GM23338 (cell line): ENCODE measurements around the gene AP4S1. TPM values are rescaled to one million over a fixed set of nuclear protein-coding genes. Genes with fewer than 3 reads are reported as not detected.

Source experiments
- ATAC-seq: fragments of 200-7000 bp; cut with Tn5 transposase; 3 replicates; pipeline ENCODE4 v1.9.1; 2020
- DNase-seq: peaks from one replicate; pipeline ENCODE4 v3.0.0-alpha.2; 2015; ENCODE audit warnings: low spot score
- H2AFZ ChIP-seq: fragments of 200-600 bp; sonication (generic); 2 replicates; pipeline ENCODE4 v1.8.0; 2016; ENCODE audit warnings: antibody characterized with exemption, mild to moderate bottlenecking, moderate library complexity
- H3F3A ChIP-seq: fragments of 200-600 bp; sonication (generic); replicated peaks from 2 replicates; pipeline ENCODE4 v1.8.0; 2017; ENCODE audit warnings: antibody characterized with exemption, mixed run types, low read depth
- H3K27ac ChIP-seq: fragments of 200-600 bp; sonication (generic); 2 replicates; pipeline ENCODE4 v1.6.1; 2016; ENCODE audit warnings: low read depth
- H3K27me3 ChIP-seq: fragments of 200-600 bp; sonication (generic); 2 replicates; pipeline ENCODE4 v1.8.0; 2016; ENCODE audit warnings: mild to moderate bottlenecking, mixed run types, moderate library complexity; ENCODE audit not compliant: insufficient read depth
- H3K36me3 ChIP-seq: fragments of 200-600 bp; sonication (generic); 2 replicates; pipeline ENCODE4 v1.8.0; 2016; ENCODE audit warnings: mild to moderate bottlenecking; ENCODE audit not compliant: insufficient read depth
- H3K4me1 ChIP-seq: fragments of 200-600 bp; sonication (generic); 2 replicates; pipeline ENCODE4 v1.8.0; 2016; ENCODE audit warnings: mild to moderate bottlenecking, moderate library complexity; ENCODE audit not compliant: insufficient read depth
- H3K4me2 ChIP-seq: fragments of 200-600 bp; sonication (generic); 2 replicates; pipeline ENCODE4 v1.7.1; 2017; ENCODE audit warnings: mixed run types
- H3K4me3 ChIP-seq: fragments of 200-600 bp; sonication (generic); 2 replicates; pipeline ENCODE4 v1.6.1; 2016; ENCODE audit warnings: mixed run types
- H3K79me2 ChIP-seq: fragments of 200-600 bp; sonication (generic); replicated peaks from 2 replicates; pipeline ENCODE4 v1.8.0; 2017; ENCODE audit warnings: mild to moderate bottlenecking; ENCODE audit not compliant: insufficient read depth
- H3K9me2 ChIP-seq: fragments of 200-600 bp; sonication (generic); 2 replicates; pipeline ENCODE4 v1.8.0; 2017; ENCODE audit not compliant: insufficient read depth
- H4K20me1 ChIP-seq: fragments of 200-600 bp; sonication (generic); replicated peaks from 2 replicates; pipeline ENCODE4 v1.8.0; 2017; ENCODE audit warnings: mild to moderate bottlenecking; ENCODE audit not compliant: insufficient read depth
- H3K27ac Mint-ChIP-seq: 2 replicates; pipeline ENCODE4 v1.8.0; 2020; ENCODE audit warnings: inconsistent platforms, mild to moderate bottlenecking, moderate library complexity, mixed read lengths
- H3K27me3 Mint-ChIP-seq: 3 replicates; pipeline ENCODE4 v1.8.0; 2022; ENCODE audit warnings: low read depth, mild to moderate bottlenecking, moderate library complexity, mixed read lengths, inconsistent platforms; ENCODE audit not compliant: insufficient read depth, poor library complexity
- H3K36me3 Mint-ChIP-seq: 3 replicates; pipeline ENCODE4 v1.8.0; 2021; ENCODE audit warnings: low read depth, mild to moderate bottlenecking, inconsistent platforms, moderate library complexity, mixed read lengths
- H3K4me1 Mint-ChIP-seq: 3 replicates; pipeline ENCODE4 v1.8.0; 2020; ENCODE audit warnings: mild to moderate bottlenecking, inconsistent platforms, mixed read lengths
- H3K4me3 Mint-ChIP-seq: 3 replicates; pipeline ENCODE4 v1.8.0; 2021; ENCODE audit warnings: moderate library complexity, mild to moderate bottlenecking, inconsistent platforms, mixed read lengths
- H3K9me3 Mint-ChIP-seq: 3 replicates; pipeline ENCODE4 v1.8.0; 2020; ENCODE audit warnings: moderate library complexity, mild to moderate bottlenecking, inconsistent platforms, mixed read lengths
- CREB1 ChIP-seq: fragments of 250-450 bp; sonication (Bioruptor Pico); IDR thresholded peaks from 2 replicates; pipeline ENCODE4 v1.5.0; 2020; ENCODE audit warnings: low read depth, mild to moderate bottlenecking, moderate library complexity
- CTCF ChIP-seq, 2 experiments: fragments of 200-600 bp in 1 of 2; sonication (generic) in 1 of 2; conservative IDR thresholded peaks; 2 replicates each; pipeline versions ENCODE4 v1.5.1 to v1.6.1; 2016 to 2017; ENCODE audit warnings: antibody characterized with exemption in 2 of 2, low read depth in 2 of 2, mild to moderate bottlenecking in 2 of 2, moderate library complexity in 1 of 2
- ETS1 ChIP-seq: IDR thresholded peaks from 2 replicates; pipeline ENCODE4 v1.6.1; 2016; ENCODE audit warnings: antibody characterized with exemption
- EZH2 ChIP-seq: fragments of 200-600 bp; sonication (generic); IDR thresholded peaks from one replicate; pipeline ENCODE4 v1.8.0; 2017; ENCODE audit warnings: antibody characterized with exemption, mild to moderate bottlenecking, low read depth; ENCODE audit not compliant: unreplicated experiment
- EZH2phosphoT487 ChIP-seq: fragments of 200-600 bp; sonication (generic); IDR thresholded peaks from one replicate; pipeline ENCODE4 v1.8.1; 2018; ENCODE audit warnings: antibody characterized with exemption; ENCODE audit not compliant: unreplicated experiment
- JUNB ChIP-seq: IDR thresholded peaks from one replicate; pipeline ENCODE4 v1.6.1; 2016; ENCODE audit warnings: antibody characterized with exemption; ENCODE audit not compliant: unreplicated experiment
- NANOG ChIP-seq: IDR thresholded peaks from 2 replicates; pipeline ENCODE4 v1.6.1; 2016; ENCODE audit warnings: antibody characterized with exemption, borderline replicate concordance
- POLR2AphosphoS5 ChIP-seq: IDR thresholded peaks from 2 replicates; pipeline ENCODE4 v1.6.1; 2016; ENCODE audit warnings: antibody characterized with exemption, low read depth
- REST ChIP-seq: IDR thresholded peaks from one replicate; pipeline ENCODE4 v1.6.1; 2018; ENCODE audit warnings: antibody characterized with exemption; ENCODE audit not compliant: unreplicated experiment
- STAT1 ChIP-seq: IDR thresholded peaks from one replicate; pipeline ENCODE4 v1.6.1; 2016; ENCODE audit warnings: antibody characterized with exemption; ENCODE audit not compliant: unreplicated experiment
- ZNF114 ChIP-seq: fragments of 250-450 bp; sonication (Bioruptor Pico); IDR thresholded peaks from 2 replicates; pipeline ENCODE4 v1.5.0; 2020; ENCODE audit warnings: mild to moderate bottlenecking, moderate library complexity
- ZNF331 ChIP-seq: fragments of 250-450 bp; sonication (Bioruptor Pico); IDR thresholded peaks from 2 replicates; pipeline ENCODE4 v1.5.0; 2020; ENCODE audit warnings: low read depth, mild to moderate bottlenecking, moderate library complexity
- ZNF462 ChIP-seq: fragments of 250-450 bp; sonication (Bioruptor Pico); IDR thresholded peaks from 2 replicates; pipeline ENCODE4 v1.5.0; 2020; ENCODE audit warnings: mild to moderate bottlenecking, moderate library complexity
- polyA plus RNA-seq: library from polyadenylated mRNA; unstranded; fragments of >200 nt; fragmentation: Nextera tagmentation; extraction: Ambion mirVana; gene quantifications from 2 replicates; pipeline ENCODE4 v1.2.1, GENCODE V29; 2016
- total RNA-seq: library from RNA; depleted of rRNA; stranded (reverse); fragments of >200 nt; shearing (Covaris generic); gene quantifications from 2 replicates; pipeline ENCODE4 v1.2.3, GENCODE V29; 2014

Gene AP4S1
- total and polyA plus RNA-seq, 2 experiments from 2014 or later, result 13.4 to 15.7 TPM

GRCh38 chr14:31038521-31039166, 13.2 kb downstream of the AP4S1 start:
- Histone ChIP-seq H4K20me1 (no peaks in the 10 kb centered on the region), H2AFZ (no peak overlapping the region), H3K4me1 (peaks cover 17% of the 10 kb centered on the region), H3K79me2 (no peaks in the 10 kb centered on the region; the same call in 1 of the 2 replicates), H3K27ac (peak overlapping the region; percentile 35), H3K27me3 (no peaks in the 10 kb centered on the region), H3K36me3 (no peaks in the 10 kb centered on the region), H3F3A (no peaks in the 10 kb centered on the region), H3K4me3 (no peak overlapping the region), H3K9me2 (no peaks in the 10 kb centered on the region), H3K4me2 (no peak overlapping the region)
- H3K4me1 Mint-ChIP-seq, result peaks cover 25% of the 10 kb centered on the region
- H3K36me3 Mint-ChIP-seq, result no peaks in the 10 kb centered on the region; the same call in 2 of the 3 replicates
- peaks cover 2% of the 10 kb centered on the region for H3K27me3 Mint-ChIP-seq
- H3K27ac Mint-ChIP-seq, result no peak overlapping the region
- peak; percentile 45; the same call in 2 of the 3 replicates for ATAC-seq
- no peak for DNase-seq
- TF ChIP-seq NANOG (no peak), ZNF114 (no peak), JUNB (no peak), EZH2 (no peak), POLR2AphosphoS5 (no peak), CTCF (conservative IDR thresholded peaks at IDR 0.05; ENCODE audit: low read depth in 2 of 2) (no peak), ETS1 (no peak), ZNF462 (CRISPR knock-in tag) (no peak), STAT1 (no peak), CREB1 (no peak), ZNF331 (CRISPR knock-in tag) (no peak), REST (no peak), EZH2phosphoT487 (no peak)
- H3K4me3 Mint-ChIP-seq, result no peak overlapping the region
- H3K9me3 Mint-ChIP-seq, result no peaks in the 10 kb centered on the region
